ENCODE measurements around the gene CEP120. TPM values are rescaled to one million over a fixed set of nuclear protein-coding genes. Genes with fewer than 3 reads are reported as not detected.
A peak's percentile ranks its signal among the peaks of the same experiment; 100 is the strongest.
"Not testable (repeated sequence)": the region's sequence is repeated elsewhere in the genome, so short reads cannot be mapped to it uniquely, and the experiment has no call there.

CEP120 gene
- total RNA-seq (10 to 100 TPM; 27.7 to 43.3 (median 33.5) TPM), polyA plus RNA-seq (10 to 100 TPM in 2 of 3 donors, 1 to 10 TPM in 1; 9.2 to 11.2 (median 10.5) TPM)
- long read RNA-seq, donor 1, full-length matches to known transcripts = 1 of 1 reads
- long read RNA-seq, donor 1, partial matches to known transcripts = 0 of 1 reads
- long read RNA-seq, donor 1, other reads (novel, unspliced or antisense) = 0 of 1 reads
- long read RNA-seq, donor 2 = 0 reads

DNA sequence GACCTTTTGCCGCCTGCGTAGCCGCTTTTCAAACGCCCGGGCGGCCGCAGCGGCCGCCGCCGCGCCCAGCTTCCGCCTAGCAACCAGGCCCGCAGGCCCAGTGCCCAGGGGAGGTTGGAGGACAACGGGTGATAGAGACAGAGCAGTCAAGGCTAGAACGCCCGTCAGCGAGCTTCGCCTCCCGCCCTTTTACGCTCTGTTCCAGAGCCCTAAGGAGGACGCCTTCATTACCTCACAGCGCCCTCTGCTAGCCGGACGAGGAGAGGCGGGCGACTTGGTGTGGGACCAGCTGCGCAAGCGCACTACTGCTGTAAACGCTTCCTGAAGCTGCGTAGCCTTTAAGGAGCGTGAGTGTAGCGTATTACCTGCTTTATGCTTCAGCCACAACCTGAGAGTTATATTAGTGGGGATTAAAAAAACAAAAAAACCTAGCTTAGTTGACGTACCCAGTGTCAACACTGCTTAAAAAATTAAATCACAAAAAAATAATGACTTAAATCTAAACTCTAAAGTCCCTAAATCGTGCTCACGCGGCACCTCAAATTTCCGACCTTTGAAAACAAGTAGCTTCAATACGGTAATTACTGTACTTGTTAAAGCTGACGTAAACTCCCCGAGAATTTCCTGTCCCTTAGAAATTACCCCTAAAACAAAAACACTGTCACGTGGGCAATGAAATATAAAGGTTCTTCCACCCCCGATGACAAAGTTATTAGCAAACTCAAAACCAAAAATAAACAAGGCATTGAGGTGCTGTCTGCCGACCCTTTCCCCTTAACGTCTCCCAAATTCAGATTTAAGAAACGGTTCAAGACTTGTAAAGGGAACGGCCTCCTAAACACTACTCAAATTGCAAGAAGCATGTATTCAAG lies at the start of gene CEP120:
TSS of gene CEP120 (minus strand) at position 126 of the 872 bp plus-strand sequence. CDS start 405 bp downstream, outside the sequence.
- DNase-seq = peak; percentile 100
- H3K27me3 ChIP-seq (replicated peaks in 1 of 7) = no peaks in the 10 kb centered on the region
- H3K4me1 ChIP-seq = peaks cover 10 to 64% (median 36%) of the 10 kb centered on the region in 6 donors
- peaks cover 0 to 5% (median 0%) of the 10 kb centered on the region in 6 donors for H3K36me3 ChIP-seq
- no peaks in the 10 kb centered on the region for H3K9me3 ChIP-seq
- TF ChIP-seq POLR2A (IDR thresholded peaks at IDR 0.05) (peak in 2 of 3 donors; percentile 70 to 93), POLR2AphosphoS5 (IDR thresholded peaks at IDR 0.05) (peak; percentile 97 to 98 (median 98)), CTCF (IDR thresholded peaks at IDR 0.05 in 8 of 11, conservative IDR thresholded peaks at IDR 0.05 in 3 of 11) (peak; percentile 75 to 95 (median 90))
- peak within 1 kb of the TSS; percentile 71 to 79 (median 76) for H3K4me3 ChIP-seq
- peak within 1 kb of the TSS; percentile 84 to 96 (median 94) for H3K27ac ChIP-seq
- 1% methylated on average over 43 to 47 of the region's 47 CpGs for WGBS, 5 donors
- intact Hi-C loops (cut with DNase I; ENCODE audit: low total_unique reads) = loop anchor here (5.0 kb wide), 1 partner anchor 89 kb away; the partner anchor contains the start of gene CSNK1G3

GRCh38 chr5:123472150-123472924 lies 49.1 kb upstream of the CEP120 start:
- Histone ChIP-seq H3K9me3 (peaks cover 0 to 9% (median 0%) of the 10 kb centered on the region in 8 donors), H3K4me1 (no peaks in the 10 kb centered on the region), H3K27ac (no peak overlapping the region), H3K36me3 (no peaks in the 10 kb centered on the region), H3K4me3 (no peak overlapping the region), H3K27me3 (replicated peaks in 1 of 7) (no peaks in the 10 kb centered on the region)
- no peak for TF ChIP-seq POLR2A (IDR thresholded peaks at IDR 0.05)
- no peak for TF ChIP-seq POLR2AphosphoS5 (IDR thresholded peaks at IDR 0.05)
- no peak for TF ChIP-seq CTCF (IDR thresholded peaks at IDR 0.05 in 8 of 11, conservative IDR thresholded peaks at IDR 0.05 in 3 of 11)
- intact Hi-C loops (cut with DNase I; ENCODE audit: low total_unique reads) = no loop called here
- 83 to 91% (median 87%) methylated on average over 8 of the region's 8 CpGs for WGBS, 5 donors
- no peak for DNase-seq

GRCh38 chr5:123471385-123471784 lies 48.2 kb upstream of the CEP120 start:
- WGBS, 5 donors = 87 to 99% (median 93%) methylated on average over 3 of the region's 3 CpGs
- H3K36me3 ChIP-seq = no peaks in the 10 kb centered on the region
- peaks cover 0 to 14% (median 0%) of the 10 kb centered on the region in 8 donors for H3K9me3 ChIP-seq
- H3K27ac ChIP-seq = no peak overlapping the region
- TF ChIP-seq CTCF (IDR thresholded peaks at IDR 0.05 in 8 of 11, conservative IDR thresholded peaks at IDR 0.05 in 3 of 11) (no peak), POLR2A (IDR thresholded peaks at IDR 0.05) (no peak)
- DNase-seq = no peak
- H3K4me3 ChIP-seq = no peak overlapping the region
- intact Hi-C loops (cut with DNase I; ENCODE audit: low total_unique reads) = no loop called here
- H3K27me3 ChIP-seq (replicated peaks in 1 of 7) = no peaks in the 10 kb centered on the region
- no peaks in the 10 kb centered on the region for H3K4me1 ChIP-seq

- H3K27ac ChIP-seq; intact Hi-C loops (cut with DNase I; ENCODE audit: low total_unique reads): not testable (repeated sequence)
Observed at GRCh38 chr5:123466839-123467238, 43.6 kb upstream of the CEP120 start.

More at GRCh38 chr5:123466839-123467238, 43.6 kb upstream of the CEP120 start:
- not testable (repeated sequence) for H3K27me3 ChIP-seq (replicated peaks in 1 of 7); H3K36me3 ChIP-seq; DNase-seq; H3K4me1 ChIP-seq; H3K4me3 ChIP-seq
- WGBS, 5 donors = 85 to 94% (median 89%) methylated on average over 1 of the region's 1 CpG
- H3K9me3 ChIP-seq = peaks cover 0 to 14% (median 0%) of the 10 kb centered on the region in 8 donors
